ENCODE results near the gene ALG14. TPM values are rescaled to one million over a fixed set of nuclear protein-coding genes. Genes with fewer than 3 reads are reported as not detected.

ALG14 gene
- total RNA-seq, 1 donor from 2014 or later, result 5.0 TPM

GRCh38 chr1:94979656-94980581 lies 92.8 kb downstream of the ALG14 start:
- H3K27me3 Mint-ChIP-seq, result no peaks in the 10 kb centered on the region
- no peaks in the 10 kb centered on the region for H3K9me3 Mint-ChIP-seq
- no peak for TF ChIP-seq CTCF (conservative IDR thresholded peaks at IDR 0.05)
- peaks cover 2% of the 10 kb centered on the region for H3K36me3 Mint-ChIP-seq
- H3K4me3 Mint-ChIP-seq, result no peak overlapping the region
- peaks cover 35% of the 10 kb centered on the region for H3K4me1 Mint-ChIP-seq (ENCODE audit: unreplicated experiment)
- DNase-seq (ENCODE audit: extremely low spot score, unreplicated experiment), result no peak
- H3K27ac Mint-ChIP-seq, result peak overlapping the region; percentile 17

- Mint-ChIP-seq H3K27ac (no peak overlapping the region), H3K4me3 (no peak overlapping the region), H3K4me1 (ENCODE audit: unreplicated experiment) (peaks cover 29% of the 10 kb centered on the region), H3K36me3 (peaks cover 3% of the 10 kb centered on the region), H3K9me3 (no peaks in the 10 kb centered on the region), H3K27me3 (no peaks in the 10 kb centered on the region)
- DNase-seq (ENCODE audit: extremely low spot score, unreplicated experiment), result no peak
- TF ChIP-seq CTCF (conservative IDR thresholded peaks at IDR 0.05), result no peak
Observed at GRCh38 chr1:94979131-94979530, 93.6 kb downstream of the ALG14 start.

GRCh38 chr1:94978401-94978800 lies 94.3 kb downstream of the ALG14 start:
- Mint-ChIP-seq H3K27me3 (no peaks in the 10 kb centered on the region), H3K9me3 (no peaks in the 10 kb centered on the region), H3K36me3 (peaks cover 3% of the 10 kb centered on the region), H3K27ac (no peak overlapping the region), H3K4me3 (no peak overlapping the region), H3K4me1 (ENCODE audit: unreplicated experiment) (peaks cover 28% of the 10 kb centered on the region)
- no peak for TF ChIP-seq CTCF (conservative IDR thresholded peaks at IDR 0.05)
- no peak for DNase-seq (ENCODE audit: extremely low spot score, unreplicated experiment)

GRCh38 chr1:94976971-94977548 lies 95.7 kb downstream of the ALG14 start:
- Mint-ChIP-seq H3K27me3 (no peaks in the 10 kb centered on the region), H3K4me1 (ENCODE audit: unreplicated experiment) (peaks cover 21% of the 10 kb centered on the region), H3K27ac (no peak overlapping the region), H3K9me3 (no peaks in the 10 kb centered on the region), H3K4me3 (no peak overlapping the region), H3K36me3 (peaks cover 3% of the 10 kb centered on the region)
- DNase-seq (ENCODE audit: extremely low spot score, unreplicated experiment), result no peak
- TF ChIP-seq CTCF (conservative IDR thresholded peaks at IDR 0.05), result no peak

DNA sequence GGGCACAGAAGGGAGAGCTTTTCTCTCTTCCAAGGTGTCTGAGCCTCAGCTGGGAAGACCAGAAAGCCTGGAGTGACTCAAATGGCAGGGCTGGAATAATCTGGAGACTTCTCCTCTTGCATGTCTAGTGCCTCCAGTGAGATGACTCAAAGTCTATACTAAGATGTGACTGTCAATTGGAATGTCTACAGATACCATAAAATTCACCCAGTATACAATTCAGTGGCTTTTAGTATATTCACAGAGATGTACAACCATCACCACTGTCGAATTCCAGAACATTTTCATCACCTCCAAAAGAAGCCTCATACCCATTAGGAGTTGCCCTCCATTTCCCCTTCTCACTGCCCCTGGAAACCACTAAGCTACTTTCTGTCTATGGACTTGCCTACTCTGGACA lies 97.9 kb downstream of the ALG14 start:
- no peaks in the 10 kb centered on the region for H3K9me3 Mint-ChIP-seq
- H3K4me1 Mint-ChIP-seq (ENCODE audit: unreplicated experiment), result peaks cover 17% of the 10 kb centered on the region
- no peak for TF ChIP-seq CTCF (conservative IDR thresholded peaks at IDR 0.05)
- no peak overlapping the region for H3K27ac Mint-ChIP-seq
- no peaks in the 10 kb centered on the region for H3K27me3 Mint-ChIP-seq
- DNase-seq (ENCODE audit: extremely low spot score, unreplicated experiment), result no peak
- H3K4me3 Mint-ChIP-seq, result no peak overlapping the region
- H3K36me3 Mint-ChIP-seq, result peaks cover 3% of the 10 kb centered on the region
